NB4 (cell line): ENCODE data around the gene NRL.
A peak's percentile ranks its signal among the peaks of the same experiment; 100 is the strongest.

Source experiments
- DNase-seq: peaks from one replicate; pipeline ENCODE4 v3.0.0; 2010; ENCODE audit warnings: low read depth
- H3K4me3 ChIP-seq: one replicate; pipeline ENCODE4 v1.5.1; 2011; ENCODE audit warnings: mild to moderate bottlenecking, low read depth, low read length, moderate library complexity
- CTCF ChIP-seq: IDR thresholded peaks from one replicate; pipeline ENCODE4 v1.5.1; 2012; ENCODE audit warnings: low read depth, low read length
- MYC ChIP-seq: IDR thresholded peaks from 2 replicates; pipeline ENCODE4 v1.6.1; 2011; ENCODE audit warnings: low read depth, low read length
- POLR2A ChIP-seq: IDR thresholded peaks from 2 replicates; pipeline ENCODE4 v1.6.1; 2011; ENCODE audit warnings: mild to moderate bottlenecking; ENCODE audit not compliant: insufficient read length; ENCODE audit errors: extremely low read depth
- TF ChIP-seq, protein P1 (sequence below): IDR thresholded peaks from 2 replicates; pipeline ENCODE4 v1.6.1; 2011; ENCODE audit warnings: low read depth, low read length

Gene NRL

DNA sequence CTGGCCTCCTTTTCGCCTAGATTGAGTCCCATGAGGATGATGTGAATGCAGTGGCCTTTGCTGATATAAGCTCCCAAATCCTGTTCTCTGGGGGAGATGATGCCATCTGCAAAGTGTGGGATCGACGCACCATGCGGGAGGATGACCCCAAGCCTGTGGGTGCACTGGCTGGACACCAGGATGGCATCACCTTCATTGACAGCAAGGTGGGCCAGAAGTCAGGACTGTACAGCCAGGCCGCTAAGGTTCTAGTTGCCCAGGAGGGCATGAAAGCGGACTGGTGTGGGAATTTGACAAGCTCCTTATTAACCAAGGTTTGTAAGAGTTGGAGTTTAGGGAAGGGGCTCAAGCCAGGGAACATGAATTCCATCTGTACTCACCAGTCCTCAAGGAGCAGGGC is 4.9 kb upstream of the NRL start:
- no peak for DNase-seq
- no peak for TF ChIP-seq MYC
- TF ChIP-seq, protein P1, sequence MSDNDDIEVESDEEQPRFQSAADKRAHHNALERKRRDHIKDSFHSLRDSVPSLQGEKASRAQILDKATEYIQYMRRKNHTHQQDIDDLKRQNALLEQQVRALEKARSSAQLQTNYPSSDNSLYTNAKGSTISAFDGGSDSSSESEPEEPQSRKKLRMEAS: no peak
- no peak for TF ChIP-seq CTCF
- no peak for TF ChIP-seq POLR2A
- H3K4me3 ChIP-seq: no peak overlapping the region

- TF ChIP-seq MYC: no peak
- no peak for TF ChIP-seq CTCF
- TF ChIP-seq, protein P1: no peak
- TF ChIP-seq POLR2A: no peak
- DNase-seq: no peak
- no peak overlapping the region for H3K4me3 ChIP-seq
Observed at GRCh38 chr14:24117179-24117578, 2.4 kb upstream of the NRL start.

DNA sequence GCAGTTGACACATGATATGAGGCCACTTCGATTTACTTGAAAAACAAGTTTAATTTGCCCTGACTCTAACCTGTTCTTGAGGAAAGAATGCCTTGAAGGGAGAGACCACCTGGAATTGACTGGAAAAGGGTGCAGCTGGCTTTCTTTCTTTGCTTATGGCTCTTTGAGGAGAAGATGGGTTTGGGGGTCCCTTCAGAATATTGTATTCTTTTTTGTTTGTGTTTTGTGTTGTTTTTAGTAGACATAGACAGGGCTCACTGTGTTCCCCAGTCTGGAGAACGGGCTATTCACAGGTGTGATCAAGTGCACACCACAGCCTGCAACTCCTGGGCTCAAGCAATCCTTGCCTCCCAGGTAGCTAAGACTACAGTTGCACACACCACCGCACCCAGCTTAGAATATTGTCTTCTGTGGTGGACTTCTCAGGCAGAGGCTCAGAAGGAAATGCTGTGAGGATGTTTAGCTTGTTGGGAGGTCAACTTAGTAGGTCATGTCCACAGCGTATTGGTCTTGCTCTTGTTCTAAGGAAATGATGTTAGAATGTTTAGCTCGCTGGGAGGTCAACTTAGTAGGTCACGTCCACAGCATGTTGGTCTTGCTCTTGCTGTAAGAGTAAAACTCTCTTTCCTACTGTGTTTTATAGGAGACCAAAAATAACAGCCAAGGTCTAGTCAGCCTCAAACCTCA is 1.5 kb upstream of the NRL start:
- TF ChIP-seq, protein P1: no peak
- no peak for TF ChIP-seq CTCF
- no peak for TF ChIP-seq POLR2A
- TF ChIP-seq MYC: no peak
- H3K4me3 ChIP-seq: peak overlapping the region; percentile 96
- DNase-seq: no peak

DNA sequence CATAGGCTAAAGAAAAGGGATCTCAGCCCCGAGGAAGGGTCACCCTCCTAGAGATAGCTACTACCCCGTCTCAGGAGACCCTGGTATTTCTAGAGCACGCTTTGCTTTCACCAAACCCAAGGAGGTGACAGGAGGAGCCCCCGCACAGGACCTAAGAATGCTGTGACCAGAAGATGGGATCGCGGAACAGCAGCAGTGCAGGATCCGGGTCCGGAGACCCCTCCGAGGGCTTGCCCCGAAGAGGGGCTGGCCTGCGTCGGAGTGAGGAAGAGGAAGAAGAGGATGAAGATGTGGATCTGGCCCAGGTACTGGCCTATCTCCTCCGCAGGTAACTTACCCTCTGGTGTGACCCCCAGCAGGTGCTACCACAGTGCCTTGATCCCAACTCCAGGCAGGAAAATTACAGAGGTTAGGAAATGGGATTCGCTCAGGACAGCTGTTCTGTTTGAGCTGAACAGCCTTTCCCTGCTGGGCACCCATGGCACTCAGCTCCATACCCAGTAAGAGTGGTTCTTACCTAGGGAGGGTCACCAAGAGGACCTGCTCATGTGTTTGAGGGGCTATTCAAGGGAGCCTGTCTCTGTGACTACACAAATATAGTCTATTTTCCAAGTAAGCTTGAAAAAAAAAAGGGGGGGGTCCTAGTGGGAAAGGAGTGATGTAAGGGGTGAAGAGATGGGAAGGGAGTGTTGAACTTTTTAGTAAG is 826 bp upstream of the NRL start:
- peak overlapping the region; percentile 96 for H3K4me3 ChIP-seq
- DNase-seq: no peak
- TF ChIP-seq POLR2A (no peak), MYC (no peak), CTCF (no peak)
- TF ChIP-seq, protein P1: no peak

DNA sequence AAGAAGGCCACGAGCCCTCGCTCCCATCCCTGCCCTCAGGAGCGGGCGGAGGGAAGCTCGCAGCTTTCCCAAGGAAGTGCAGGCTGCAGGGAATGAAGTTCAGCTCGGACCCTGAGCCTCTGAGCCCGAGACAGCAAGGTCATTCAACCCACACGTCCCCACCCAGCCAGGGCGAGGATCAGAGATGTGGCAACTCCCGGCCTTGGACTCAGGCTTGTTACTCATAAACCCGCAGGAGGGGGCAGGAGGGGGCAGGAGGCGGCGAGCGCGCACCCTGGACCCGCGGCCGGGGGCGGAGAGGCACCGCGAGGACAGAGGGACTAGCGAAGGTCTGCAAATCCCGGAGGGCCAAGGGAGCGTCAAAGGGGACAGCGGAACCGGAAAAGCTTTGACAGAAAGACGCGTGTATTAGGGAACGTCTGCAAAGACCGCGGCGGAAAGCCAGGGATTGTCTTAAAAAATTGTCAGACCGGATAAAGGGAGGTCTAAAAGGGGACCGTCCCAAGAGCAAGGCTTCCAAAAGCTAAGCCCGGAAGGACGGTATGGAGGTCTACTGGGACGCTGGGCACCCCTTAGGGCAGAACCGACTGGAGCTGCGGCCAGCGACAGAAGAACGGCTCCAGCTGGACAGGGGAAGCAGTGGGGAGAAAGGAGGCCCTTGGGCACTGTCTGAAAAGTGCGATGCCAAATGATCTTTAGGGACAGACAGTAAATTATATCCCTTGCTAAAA is 783 bp downstream of the NRL start:
- TF ChIP-seq POLR2A (peak; percentile 65), CTCF (no peak), MYC (peak; percentile 30)
- TF ChIP-seq, protein P1: peak; percentile 59; the same call in 1 of the 2 replicates
- DNase-seq: peak; percentile 98
- peak overlapping the region; percentile 87 for H3K4me3 ChIP-seq
